Subcutaneous adipose tissue (tissue), 4 donors: Measurements from ENCODE around the gene CNPY1. TPM values are rescaled to one million over a fixed set of nuclear protein-coding genes. Genes with fewer than 3 reads are reported as not detected.

Experiments used
- CTCF ChIP-seq: fragments of 450-650 bp; IDR thresholded peaks from one replicate; pipeline ENCODE4 v1.5.1; 2016; ENCODE audit warnings: low read depth, mild to moderate bottlenecking, control low read depth, antibody characterized with exemption, moderate library complexity
- total RNA-seq, 4 donors: library from RNA; depleted of rRNA; stranded (reverse); fragments of >200 nt; gene quantifications; one replicate each; pipeline ENCODE4 v1.1.0, GENCODE V29; 2016

Gene CNPY1
- total RNA-seq, 4 donors from 2014 or later, result not detected

GRCh38 chr7:155529845-155530244, 16.5 kb downstream of the CNPY1 start:
- no peak for TF ChIP-seq CTCF

GRCh38 chr7:155529346-155529745, 17.0 kb downstream of the CNPY1 start:
- no peak for TF ChIP-seq CTCF

DNA sequence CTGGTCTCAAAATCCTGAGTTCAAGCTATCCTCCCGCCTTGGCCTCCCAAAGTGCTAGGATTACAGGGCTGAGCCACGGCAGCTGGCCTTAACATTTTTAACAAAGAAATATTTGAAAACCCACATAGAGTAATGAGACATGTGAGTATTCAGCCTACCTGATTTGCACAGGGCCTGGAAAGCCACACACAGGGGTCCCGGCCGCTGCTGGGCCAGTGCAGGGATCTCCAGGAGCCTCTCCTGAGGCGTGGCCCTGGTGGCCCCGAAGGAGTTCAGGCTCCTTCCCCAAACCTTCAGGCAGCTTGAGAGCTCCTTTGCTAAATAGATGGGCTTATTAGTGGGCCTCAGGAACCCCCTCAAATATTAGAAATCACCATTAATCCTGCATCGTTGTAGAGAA, 18.7 kb downstream of the CNPY1 start:
- no peak for TF ChIP-seq CTCF

DNA sequence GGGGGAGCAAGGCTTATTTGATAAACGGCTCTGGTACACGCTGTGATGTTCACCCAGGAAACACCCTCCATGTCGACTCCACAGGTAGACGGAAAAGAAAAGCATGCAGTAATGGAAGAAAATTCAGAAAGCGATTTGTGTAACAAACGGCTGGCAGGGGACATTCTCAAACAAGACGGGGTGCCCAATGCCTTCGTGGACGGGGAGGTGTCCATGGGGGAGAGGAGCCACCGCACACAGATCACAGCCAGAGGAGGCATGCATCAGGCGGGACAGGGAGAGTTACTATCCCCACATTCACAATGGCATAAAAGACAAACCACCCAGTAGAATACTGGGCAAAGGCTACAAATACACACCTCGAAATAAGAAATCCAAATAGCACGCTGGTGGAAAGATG, 20.1 kb downstream of the CNPY1 start:
- TF ChIP-seq CTCF, result no peak

GRCh38 chr7:155524018-155524556, 22.3 kb downstream of the CNPY1 start:
- TF ChIP-seq CTCF, result no peak

DNA sequence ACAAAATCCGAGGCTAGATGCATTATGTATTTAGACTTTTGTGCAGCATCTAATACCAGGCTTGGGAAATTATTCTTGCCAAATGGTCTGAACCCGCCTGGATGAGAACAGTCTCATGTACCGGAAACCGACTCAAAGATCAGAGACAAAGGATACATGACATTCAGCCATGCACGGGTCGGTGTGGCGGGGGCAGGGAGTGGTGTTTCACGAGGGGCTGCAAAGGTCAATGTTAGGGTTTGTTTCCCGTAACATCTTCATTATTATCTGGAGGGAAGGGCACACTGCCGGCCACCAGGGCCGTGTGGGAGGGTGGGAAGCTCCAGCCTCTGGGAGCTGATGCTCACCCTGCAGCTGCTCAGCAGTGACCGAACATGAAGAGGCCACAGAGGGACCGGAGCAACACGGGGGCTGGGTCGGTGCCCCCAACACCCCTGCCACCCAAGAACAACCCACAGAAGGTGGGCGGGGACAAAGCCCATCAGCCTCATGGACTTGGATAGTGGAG, 23.1 kb downstream of the CNPY1 start:
- TF ChIP-seq CTCF, result no peak

DNA sequence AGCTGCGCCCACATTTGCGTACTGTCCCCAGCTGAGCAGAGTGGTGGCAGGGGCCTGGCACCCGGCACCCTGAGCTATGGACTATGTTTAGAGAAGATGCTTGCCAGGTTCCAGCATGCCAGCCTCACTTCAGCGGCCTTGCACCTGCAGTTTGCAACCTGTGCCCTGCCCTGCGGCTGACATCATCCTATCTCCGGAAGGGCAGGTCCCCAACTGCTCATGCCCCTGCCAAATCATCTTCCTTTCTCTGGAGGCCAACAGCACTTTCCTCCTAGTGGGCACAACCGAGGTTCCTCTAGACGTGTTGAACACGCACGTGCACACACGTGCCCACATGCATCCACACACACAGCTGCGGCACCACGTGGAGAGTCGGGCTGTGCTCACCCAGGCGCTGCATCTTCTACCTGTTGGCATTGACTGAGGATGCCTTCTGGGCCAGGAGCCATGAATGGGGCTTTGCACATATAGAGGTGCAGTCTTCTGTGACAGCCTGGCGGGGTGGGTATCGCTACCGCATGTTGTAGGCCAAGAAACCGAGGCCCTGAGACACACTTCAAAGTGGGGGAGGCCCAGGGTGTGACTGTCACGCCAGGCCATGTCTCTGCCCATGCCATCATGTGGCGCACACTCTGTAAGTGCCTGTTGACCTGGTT, 24.5 kb downstream of the CNPY1 start:
- TF ChIP-seq CTCF, result no peak
